Mammary epithelial cell (primary cell): Measurements from ENCODE around the gene RALY.

Source experiments
- EZH2 ChIP-seq: IDR thresholded peaks from 2 replicates; pipeline ENCODE4 v1.6.1; 2012; ENCODE audit warnings: low read length, inconsistent platforms, borderline replicate concordance
- TF ChIP-seq, protein P1 (sequence below), 2 donors: IDR thresholded peaks in 1 of 2; conservative IDR thresholded peaks in 1 of 2; 2 replicates each; pipeline ENCODE4 v1.5.1; 2011 to 2012; ENCODE audit warnings: inconsistent platforms in 2 of 2, low read length in 2 of 2, mild to moderate bottlenecking in 2 of 2, control low read depth in 1 of 2, low read depth in 1 of 2; ENCODE audit not compliant: insufficient read depth in 1 of 2; ENCODE audit errors: extremely low read depth in 1 of 2

DNA sequence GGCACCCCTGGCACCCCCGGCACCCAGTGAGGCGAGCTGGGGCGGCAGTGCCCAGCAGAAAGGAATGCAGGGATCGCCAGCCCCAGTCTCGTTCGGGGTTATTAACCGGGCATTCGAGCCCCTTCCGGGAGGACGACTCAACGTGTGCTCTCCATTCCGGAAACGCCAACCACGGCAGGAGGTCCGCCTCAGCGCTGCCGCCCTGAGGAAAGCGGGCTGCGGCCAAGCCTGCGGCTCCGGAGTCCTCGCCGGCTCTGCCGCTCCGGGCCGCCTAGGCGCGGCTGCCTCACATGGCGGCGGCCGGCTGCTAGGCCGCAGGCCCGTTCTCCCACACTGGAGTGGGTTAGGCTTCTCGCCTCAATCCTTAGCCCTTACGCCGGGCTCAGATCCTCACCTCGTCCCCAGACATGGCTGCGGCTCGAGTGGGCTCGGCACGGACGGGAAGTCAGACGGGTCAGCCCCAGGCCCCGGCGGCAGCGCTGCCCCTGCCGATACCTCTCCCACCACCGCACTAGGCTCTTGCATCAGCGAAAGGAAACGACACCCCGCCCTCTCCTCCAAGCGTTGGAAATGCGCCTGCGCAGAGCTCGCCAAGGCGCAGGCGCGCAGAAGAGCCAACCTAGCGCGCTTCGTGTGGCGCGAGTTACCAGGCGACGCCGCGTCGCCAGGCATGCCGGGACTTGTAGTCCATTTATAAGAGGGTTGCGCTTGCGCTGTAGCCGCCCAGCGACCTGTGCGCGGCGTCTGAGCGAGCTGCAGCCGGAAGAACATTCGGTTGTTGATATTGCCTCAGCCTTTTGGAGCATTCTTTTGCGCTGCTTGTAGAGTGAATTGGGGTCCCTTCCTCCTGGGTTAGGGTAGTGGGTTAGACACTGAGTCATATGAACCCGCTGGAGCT, 118.2 kb downstream of the RALY start, which contains the start of gene EIF2S2:
- TF ChIP-seq, protein P1, sequence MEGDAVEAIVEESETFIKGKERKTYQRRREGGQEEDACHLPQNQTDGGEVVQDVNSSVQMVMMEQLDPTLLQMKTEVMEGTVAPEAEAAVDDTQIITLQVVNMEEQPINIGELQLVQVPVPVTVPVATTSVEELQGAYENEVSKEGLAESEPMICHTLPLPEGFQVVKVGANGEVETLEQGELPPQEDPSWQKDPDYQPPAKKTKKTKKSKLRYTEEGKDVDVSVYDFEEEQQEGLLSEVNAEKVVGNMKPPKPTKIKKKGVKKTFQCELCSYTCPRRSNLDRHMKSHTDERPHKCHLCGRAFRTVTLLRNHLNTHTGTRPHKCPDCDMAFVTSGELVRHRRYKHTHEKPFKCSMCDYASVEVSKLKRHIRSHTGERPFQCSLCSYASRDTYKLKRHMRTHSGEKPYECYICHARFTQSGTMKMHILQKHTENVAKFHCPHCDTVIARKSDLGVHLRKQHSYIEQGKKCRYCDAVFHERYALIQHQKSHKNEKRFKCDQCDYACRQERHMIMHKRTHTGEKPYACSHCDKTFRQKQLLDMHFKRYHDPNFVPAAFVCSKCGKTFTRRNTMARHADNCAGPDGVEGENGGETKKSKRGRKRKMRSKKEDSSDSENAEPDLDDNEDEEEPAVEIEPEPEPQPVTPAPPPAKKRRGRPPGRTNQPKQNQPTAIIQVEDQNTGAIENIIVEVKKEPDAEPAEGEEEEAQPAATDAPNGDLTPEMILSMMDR (conservative IDR thresholded peaks at IDR 0.05 in 1 of 2, IDR thresholded peaks at IDR 0.05 in 1 of 2; ENCODE audit: extremely low read depth in 1 of 2, insufficient read depth in 1 of 2, low read depth in 1 of 2, low read length in 2 of 2): no peak
- TF ChIP-seq EZH2: no peak
